Vagina (tissue), 2 donors: ENCODE measurements around the gene CFD. TPM values are rescaled to one million over a fixed set of nuclear protein-coding genes. Genes with fewer than 3 reads are reported as not detected.

ENCODE experiments used
- DNase-seq, 2 donors: peaks; one replicate each; pipeline ENCODE4 v3.0.0-alpha.2; 2017; ENCODE audit errors: extremely low spot score in 2 of 2
- H3K27ac ChIP-seq: fragments of 200-600 bp; sonication (generic); one replicate; pipeline ENCODE4 v1.5.1; 2019
- H3K27me3 ChIP-seq: fragments of 200-600 bp; sonication (generic); one replicate; pipeline ENCODE4 v1.5.1; 2019
- H3K36me3 ChIP-seq, 2 donors: fragments of 200-600 bp; sonication (generic); one replicate each; pipeline ENCODE4 v1.5.1; 2017 to 2019
- H3K4me1 ChIP-seq: fragments of 200-600 bp; sonication (generic); one replicate; pipeline ENCODE4 v1.5.1; 2019
- H3K4me3 ChIP-seq, 2 donors: fragments of 200-600 bp; sonication (generic); 1 replicate in 1 of 2; 2 replicates in 1 of 2; pipeline ENCODE4 v1.5.1; 2016 to 2019
- H3K9me3 ChIP-seq: fragments of 200-600 bp; sonication (generic); one replicate; pipeline ENCODE4 v1.5.1; 2019
- POLR2A ChIP-seq, 2 donors: fragments of 450-650 bp; IDR thresholded peaks; one replicate each; pipeline ENCODE4 v1.6.1; 2017; ENCODE audit warnings: antibody characterized with exemption in 2 of 2, mild to moderate bottlenecking in 2 of 2, moderate library complexity in 2 of 2
- POLR2AphosphoS5 ChIP-seq, 2 donors: sonication (generic); formaldehyde crosslinking; IDR thresholded peaks; one replicate each; pipeline ENCODE4 v1.9.0; 2017; ENCODE audit warnings: antibody characterized with exemption in 2 of 2, mild to moderate bottlenecking in 2 of 2, low read depth in 1 of 2; ENCODE audit not compliant: insufficient read depth in 1 of 2
- intact Hi-C: fragments of 100-400 bp; cut with DNase I; formaldehyde crosslinking; loops from one replicate; pipeline ENCODE4 v1.15.1; 2023
- total RNA-seq: library from RNA; depleted of rRNA; stranded (reverse); fragments of >200 nt; gene quantifications from one replicate; pipeline ENCODE4 v1.2.3, GENCODE V29; 2016
- TF ChIP-seq, protein P1 (sequence below), 3 experiments: fragments of 450-650 bp in 2 of 3; fragments of 200-600 bp in 1 of 3; sonication (generic) in 1 of 3; IDR thresholded peaks; one replicate each; pipeline ENCODE4 v1.5.1; 2017 to 2019; ENCODE audit warnings: antibody characterized with exemption in 3 of 3, mild to moderate bottlenecking in 2 of 3, moderate library complexity in 2 of 3

The CFD gene
- total RNA-seq, 1 donor from 2014 or later, result 2,325 TPM

GRCh38 chr19:870314-870713 is 10.8 kb downstream of the CFD start:
- H3K4me3 ChIP-seq, result no peak overlapping the region
- DNase-seq, result no peak
- peaks cover 46% of the 10 kb centered on the region for H3K4me1 ChIP-seq
- H3K36me3 ChIP-seq, result peaks cover 0 to 26% of the 10 kb centered on the region in 2 donors
- no peaks in the 10 kb centered on the region for H3K27me3 ChIP-seq
- intact Hi-C loops, result no loop called here
- TF ChIP-seq POLR2A (IDR thresholded peaks at IDR 0.05) (no peak), POLR2AphosphoS5 (IDR thresholded peaks at IDR 0.05; ENCODE audit: insufficient read depth in 1 of 2, low read depth in 1 of 2) (no peak)
- TF ChIP-seq, protein P1, sequence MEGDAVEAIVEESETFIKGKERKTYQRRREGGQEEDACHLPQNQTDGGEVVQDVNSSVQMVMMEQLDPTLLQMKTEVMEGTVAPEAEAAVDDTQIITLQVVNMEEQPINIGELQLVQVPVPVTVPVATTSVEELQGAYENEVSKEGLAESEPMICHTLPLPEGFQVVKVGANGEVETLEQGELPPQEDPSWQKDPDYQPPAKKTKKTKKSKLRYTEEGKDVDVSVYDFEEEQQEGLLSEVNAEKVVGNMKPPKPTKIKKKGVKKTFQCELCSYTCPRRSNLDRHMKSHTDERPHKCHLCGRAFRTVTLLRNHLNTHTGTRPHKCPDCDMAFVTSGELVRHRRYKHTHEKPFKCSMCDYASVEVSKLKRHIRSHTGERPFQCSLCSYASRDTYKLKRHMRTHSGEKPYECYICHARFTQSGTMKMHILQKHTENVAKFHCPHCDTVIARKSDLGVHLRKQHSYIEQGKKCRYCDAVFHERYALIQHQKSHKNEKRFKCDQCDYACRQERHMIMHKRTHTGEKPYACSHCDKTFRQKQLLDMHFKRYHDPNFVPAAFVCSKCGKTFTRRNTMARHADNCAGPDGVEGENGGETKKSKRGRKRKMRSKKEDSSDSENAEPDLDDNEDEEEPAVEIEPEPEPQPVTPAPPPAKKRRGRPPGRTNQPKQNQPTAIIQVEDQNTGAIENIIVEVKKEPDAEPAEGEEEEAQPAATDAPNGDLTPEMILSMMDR (IDR thresholded peaks at IDR 0.05), result no peak
- H3K27ac ChIP-seq, result peak overlapping the region; percentile 87
- no peaks in the 10 kb centered on the region for H3K9me3 ChIP-seq

GRCh38 chr19:870963-871401 is 11.5 kb downstream of the CFD start:
- no peaks in the 10 kb centered on the region for H3K9me3 ChIP-seq
- no peaks in the 10 kb centered on the region for H3K27me3 ChIP-seq
- peak overlapping the region; percentile 87 for H3K27ac ChIP-seq
- peaks cover 0 to 32% of the 10 kb centered on the region in 2 donors for H3K36me3 ChIP-seq
- intact Hi-C loops, result no loop called here
- no peak overlapping the region for H3K4me3 ChIP-seq
- no peak for DNase-seq
- peaks cover 46% of the 10 kb centered on the region for H3K4me1 ChIP-seq
- TF ChIP-seq, protein P1 (IDR thresholded peaks at IDR 0.05), result no peak
- TF ChIP-seq POLR2AphosphoS5 (IDR thresholded peaks at IDR 0.05; ENCODE audit: insufficient read depth in 1 of 2, low read depth in 1 of 2), result peak in 1 of 2 donors; percentile 44
- TF ChIP-seq POLR2A (IDR thresholded peaks at IDR 0.05), result no peak

- peaks cover 0 to 35% of the 10 kb centered on the region in 2 donors for H3K36me3 ChIP-seq
- H3K27ac ChIP-seq, result peak overlapping the region; percentile 87
- peaks cover 46% of the 10 kb centered on the region for H3K4me1 ChIP-seq
These were observed 12.2 kb downstream of the CFD start for GRCh38 chr19:871446-872265.

GRCh38 chr19:872266-872951 is 12.9 kb downstream of the CFD start:
- Histone ChIP-seq H3K4me1 (peaks cover 44% of the 10 kb centered on the region), H3K36me3 (peaks cover 0 to 42% of the 10 kb centered on the region in 2 donors), H3K4me3 (no peak overlapping the region), H3K9me3 (no peaks in the 10 kb centered on the region), H3K27ac (peak overlapping the region; percentile 81), H3K27me3 (no peaks in the 10 kb centered on the region)
- intact Hi-C loops, result no loop called here
- TF ChIP-seq POLR2A (IDR thresholded peaks at IDR 0.05), result no peak
- TF ChIP-seq POLR2AphosphoS5 (IDR thresholded peaks at IDR 0.05; ENCODE audit: insufficient read depth in 1 of 2, low read depth in 1 of 2), result no peak
- TF ChIP-seq, protein P1 (IDR thresholded peaks at IDR 0.05), result no peak
- DNase-seq, result no peak

More at GRCh38 chr19:871446-872265, 12.2 kb downstream of the CFD start:
- no peak for DNase-seq
- Histone ChIP-seq H3K27me3 (no peaks in the 10 kb centered on the region), H3K9me3 (no peaks in the 10 kb centered on the region), H3K4me3 (no peak overlapping the region)
- TF ChIP-seq, protein P1 (IDR thresholded peaks at IDR 0.05), result no peak
- TF ChIP-seq POLR2A (IDR thresholded peaks at IDR 0.05), result no peak
- TF ChIP-seq POLR2AphosphoS5 (IDR thresholded peaks at IDR 0.05; ENCODE audit: insufficient read depth in 1 of 2, low read depth in 1 of 2), result no peak
- intact Hi-C loops, result no loop called here
